ENCODE measurements around the gene TEK. TPM values are rescaled to one million over a fixed set of nuclear protein-coding genes. Genes with fewer than 3 reads are reported as not detected.
A peak's percentile ranks its signal among the peaks of the same experiment; 100 is the strongest.

TEK gene
- polyA plus RNA-seq, 3 donors, result not detected

DNA sequence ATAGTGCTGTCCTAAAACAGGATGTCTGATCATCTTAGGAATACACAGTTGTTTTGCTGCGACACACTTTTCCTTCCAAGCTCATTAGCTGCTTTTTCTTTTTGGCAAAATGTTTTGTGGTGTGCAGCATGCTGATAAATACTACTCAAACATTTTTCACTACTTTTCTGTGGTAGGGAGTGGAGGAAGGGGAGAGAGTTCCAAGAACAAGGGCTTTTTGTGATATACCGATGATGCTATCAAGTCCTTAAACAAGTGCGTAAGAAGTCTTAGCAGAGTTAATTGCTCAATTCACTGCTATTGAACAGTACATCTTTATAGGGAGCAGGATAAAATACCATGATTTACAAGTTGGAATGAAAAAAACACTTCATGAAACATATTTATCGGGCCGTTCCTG lies 23.6 kb upstream of the TEK start:
- Histone ChIP-seq H3K4me2 (replicated peaks; ENCODE audit: extremely low read depth, low read length, poor library complexity, severe bottlenecking) (no peak overlapping the region), H4K20me1 (ENCODE audit: insufficient read depth, low read length) (no peaks in the 10 kb centered on the region), H3K79me2 (ENCODE audit: insufficient read depth, low read length) (no peaks in the 10 kb centered on the region), H3K27ac (ENCODE audit: low read depth in 1 of 2, low read length in 2 of 2) (no peak overlapping the region), H3K27me3 (ENCODE audit: control insufficient read depth in 2 of 2, insufficient read depth in 2 of 2, low read length in 2 of 2) (no peaks in the 10 kb centered on the region), H3K9ac (ENCODE audit: insufficient read depth, low read length, poor library complexity, severe bottlenecking) (no peak overlapping the region), H3K4me1 (ENCODE audit: control insufficient read depth in 1 of 2, insufficient read depth in 2 of 2, low read length in 2 of 2) (no peaks in the 10 kb centered on the region), H3K4me3 (replicated peaks in 1 of 3; ENCODE audit: low read depth in 2 of 3, low read length in 3 of 3) (no peak overlapping the region), H2AFZ (ENCODE audit: insufficient read depth, low read depth, low read length, poor library complexity, severe bottlenecking) (no peak overlapping the region), H3K36me3 (replicated peaks in 1 of 2; ENCODE audit: control insufficient read depth in 1 of 2, insufficient read depth in 2 of 2, low read length in 2 of 2) (no peaks in the 10 kb centered on the region), H3K9me3 (replicated peaks in 1 of 2; ENCODE audit: control insufficient read depth in 1 of 2, insufficient read depth in 1 of 2, low read length in 2 of 2) (no peaks in the 10 kb centered on the region)
- Mint-ChIP-seq H3K27ac (peak overlapping the region in 1 of 7 donors; percentile 25), H3K36me3 (no peaks in the 10 kb centered on the region), H3K4me3 (no peak overlapping the region), H3K9me3 (peaks cover 0 to 2% (median 0%) of the 10 kb centered on the region in 7 donors), H3K4me1 (no peaks in the 10 kb centered on the region), H3K27me3 (ENCODE audit: low read depth in 3 of 3) (peaks cover 0 to 2% (median 0%) of the 10 kb centered on the region in 3 donors)
- TF ChIP-seq, protein P1, sequence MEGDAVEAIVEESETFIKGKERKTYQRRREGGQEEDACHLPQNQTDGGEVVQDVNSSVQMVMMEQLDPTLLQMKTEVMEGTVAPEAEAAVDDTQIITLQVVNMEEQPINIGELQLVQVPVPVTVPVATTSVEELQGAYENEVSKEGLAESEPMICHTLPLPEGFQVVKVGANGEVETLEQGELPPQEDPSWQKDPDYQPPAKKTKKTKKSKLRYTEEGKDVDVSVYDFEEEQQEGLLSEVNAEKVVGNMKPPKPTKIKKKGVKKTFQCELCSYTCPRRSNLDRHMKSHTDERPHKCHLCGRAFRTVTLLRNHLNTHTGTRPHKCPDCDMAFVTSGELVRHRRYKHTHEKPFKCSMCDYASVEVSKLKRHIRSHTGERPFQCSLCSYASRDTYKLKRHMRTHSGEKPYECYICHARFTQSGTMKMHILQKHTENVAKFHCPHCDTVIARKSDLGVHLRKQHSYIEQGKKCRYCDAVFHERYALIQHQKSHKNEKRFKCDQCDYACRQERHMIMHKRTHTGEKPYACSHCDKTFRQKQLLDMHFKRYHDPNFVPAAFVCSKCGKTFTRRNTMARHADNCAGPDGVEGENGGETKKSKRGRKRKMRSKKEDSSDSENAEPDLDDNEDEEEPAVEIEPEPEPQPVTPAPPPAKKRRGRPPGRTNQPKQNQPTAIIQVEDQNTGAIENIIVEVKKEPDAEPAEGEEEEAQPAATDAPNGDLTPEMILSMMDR (IDR thresholded peaks at IDR 0.05), result no peak
- intact Hi-C loops (cut with micrococcal nuclease), result no loop called here
- DNase-seq, result no peak
- no CpG with 5 or more reads among the region's 5 CpGs for WGBS (ENCODE audit: insufficient coverage)

DNA sequence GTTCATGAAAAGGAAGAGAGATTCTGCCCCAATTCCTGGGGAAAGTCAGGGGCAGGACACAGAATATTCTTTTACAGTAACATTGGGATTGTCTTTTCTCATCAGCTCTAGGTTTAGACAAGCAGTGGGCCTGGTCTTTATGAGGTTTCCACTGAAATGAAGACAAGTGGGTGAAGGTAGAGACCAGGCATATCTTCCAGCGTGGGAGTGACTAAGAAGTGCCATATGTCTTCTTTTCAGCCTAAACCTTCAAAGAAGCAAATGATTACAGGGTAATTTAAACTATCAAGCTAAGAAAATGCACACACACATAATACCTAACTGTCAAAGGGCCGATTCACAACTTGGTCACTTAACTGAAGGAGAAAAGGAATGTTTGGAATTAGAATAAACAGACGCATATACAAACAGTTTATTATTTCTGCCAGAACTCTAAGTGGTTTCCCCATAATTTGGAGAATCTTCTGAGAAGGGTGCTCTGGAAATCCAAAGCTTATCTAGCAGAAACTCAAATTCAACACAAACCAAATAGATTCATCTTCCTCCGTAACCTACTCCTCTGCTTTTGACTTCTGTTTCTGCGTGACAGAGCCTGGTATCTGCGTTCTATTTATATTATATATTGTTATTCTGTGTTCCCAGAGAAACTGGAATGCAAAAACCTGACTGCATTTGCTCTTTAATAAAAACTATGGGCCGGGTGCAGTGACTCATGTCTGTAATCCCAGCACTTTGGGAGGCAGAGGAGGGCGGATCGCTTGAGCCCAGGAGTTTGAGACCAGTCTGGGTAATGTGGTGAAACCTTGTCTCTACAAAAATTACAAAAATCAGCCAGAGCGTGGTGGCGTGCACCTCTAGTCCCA lies 22.0 kb upstream of the TEK start:
- Mint-ChIP-seq H3K36me3 (no peaks in the 10 kb centered on the region), H3K27me3 (ENCODE audit: low read depth in 3 of 3) (peaks cover 0 to 2% (median 2%) of the 10 kb centered on the region in 3 donors), H3K4me1 (no peaks in the 10 kb centered on the region), H3K4me3 (no peak overlapping the region), H3K9me3 (peaks cover 0 to 7% (median 0%) of the 10 kb centered on the region in 7 donors), H3K27ac (no peak overlapping the region)
- Histone ChIP-seq H3K79me2 (ENCODE audit: insufficient read depth, low read length) (no peaks in the 10 kb centered on the region), H3K4me1 (ENCODE audit: control insufficient read depth in 1 of 2, insufficient read depth in 2 of 2, low read length in 2 of 2) (no peaks in the 10 kb centered on the region), H3K36me3 (replicated peaks in 1 of 2; ENCODE audit: control insufficient read depth in 1 of 2, insufficient read depth in 2 of 2, low read length in 2 of 2) (no peaks in the 10 kb centered on the region), H2AFZ (ENCODE audit: insufficient read depth, low read depth, low read length, poor library complexity, severe bottlenecking) (no peak overlapping the region), H3K27me3 (ENCODE audit: control insufficient read depth in 2 of 2, insufficient read depth in 2 of 2, low read length in 2 of 2) (no peaks in the 10 kb centered on the region), H3K9me3 (replicated peaks in 1 of 2; ENCODE audit: control insufficient read depth in 1 of 2, insufficient read depth in 1 of 2, low read length in 2 of 2) (no peaks in the 10 kb centered on the region), H4K20me1 (ENCODE audit: insufficient read depth, low read length) (no peaks in the 10 kb centered on the region), H3K4me3 (replicated peaks in 1 of 3; ENCODE audit: low read depth in 2 of 3, low read length in 3 of 3) (no peak overlapping the region), H3K9ac (ENCODE audit: insufficient read depth, low read length, poor library complexity, severe bottlenecking) (no peak overlapping the region), H3K4me2 (replicated peaks; ENCODE audit: extremely low read depth, low read length, poor library complexity, severe bottlenecking) (no peak overlapping the region), H3K27ac (ENCODE audit: low read depth in 1 of 2, low read length in 2 of 2) (no peak overlapping the region)
- intact Hi-C loops (cut with micrococcal nuclease), result no loop called here
- TF ChIP-seq, protein P1 (IDR thresholded peaks at IDR 0.05), result no peak
- DNase-seq, result no peak
- WGBS (ENCODE audit: insufficient coverage), result 100% methylated on average over 1 of the region's 11 CpGs
